SK-N-SH treated with all-trans-retinoic acid at 6 μM for 48 hours (cell line): ENCODE results near the gene STARD3.

Experiments used
- ATAC-seq: fragments of 200-7000 bp; cut with Tn5 transposase; 3 replicates; pipeline ENCODE4 v1.9.1; 2020; ENCODE audit warnings: mild to moderate bottlenecking, moderate library complexity
- ARNTL ChIP-seq: fragments of 450-650 bp; formaldehyde crosslinking; IDR thresholded peaks from 2 replicates; pipeline ENCODE4 v1.5.0; 2020; ENCODE audit warnings: low read depth, mild to moderate bottlenecking, moderate library complexity, borderline replicate concordance
- BACH2 ChIP-seq: fragments of 250-450 bp; sonication (Bioruptor Pico); IDR thresholded peaks from 2 replicates; pipeline ENCODE4 v1.9.0; 2021; ENCODE audit warnings: mild to moderate bottlenecking, borderline replicate concordance
- CSDC2 ChIP-seq: fragments of 250-450 bp; sonication (Bioruptor Pico); IDR thresholded peaks from 2 replicates; pipeline ENCODE4 v1.5.0; 2020; ENCODE audit warnings: mild to moderate bottlenecking, moderate library complexity
- GLIS3 ChIP-seq: fragments of 250-450 bp; sonication (Bioruptor Pico); IDR thresholded peaks from 2 replicates; pipeline ENCODE4 v1.5.0; 2020; ENCODE audit warnings: mild to moderate bottlenecking, moderate library complexity
- ISL1 ChIP-seq: fragments of 250-450 bp; sonication (Bioruptor Pico); IDR thresholded peaks from 2 replicates; pipeline ENCODE4 v2.1.2; 2022; ENCODE audit warnings: mild to moderate bottlenecking, moderate library complexity
- OSR1 ChIP-seq: fragments of 250-450 bp; sonication (Bioruptor Pico); IDR thresholded peaks from 2 replicates; pipeline ENCODE4 v1.8.0; 2022; ENCODE audit warnings: moderate library complexity, mild to moderate bottlenecking, inconsistent platforms
- PPARA ChIP-seq: fragments of 250-450 bp; sonication (Bioruptor Pico); IDR thresholded peaks from 2 replicates; pipeline ENCODE4 v1.5.0; 2020; ENCODE audit warnings: mild to moderate bottlenecking, borderline replicate concordance
- SNAI2 ChIP-seq: fragments of 250-450 bp; sonication (Bioruptor Pico); IDR thresholded peaks from 2 replicates; pipeline ENCODE4 v1.5.0; 2020; ENCODE audit warnings: mild to moderate bottlenecking, moderate library complexity
- TCF4 ChIP-seq: fragments of 250-450 bp; sonication (Bioruptor Pico); IDR thresholded peaks from 2 replicates; pipeline ENCODE4 v1.8.0; 2021; ENCODE audit warnings: mild to moderate bottlenecking, moderate library complexity, borderline replicate concordance
- TOX ChIP-seq: fragments of 250-450 bp; sonication (Bioruptor Pico); IDR thresholded peaks from 2 replicates; pipeline ENCODE4 v1.8.0; 2021; ENCODE audit warnings: mild to moderate bottlenecking, moderate library complexity, borderline replicate concordance
- ZC3H10 ChIP-seq: fragments of 250-450 bp; sonication (Bioruptor Pico); IDR thresholded peaks from 2 replicates; pipeline ENCODE4 v1.5.1; 2021; ENCODE audit warnings: mild to moderate bottlenecking, moderate library complexity
- ZFP3 ChIP-seq: fragments of 250-450 bp; sonication (Bioruptor Pico); IDR thresholded peaks from 2 replicates; pipeline ENCODE4 v1.5.0; 2020; ENCODE audit warnings: mild to moderate bottlenecking, moderate library complexity
- ZFP30 ChIP-seq: fragments of 450-650 bp; formaldehyde crosslinking; IDR thresholded peaks from 2 replicates; pipeline ENCODE4 v1.5.0; 2022; ENCODE audit warnings: mild to moderate bottlenecking, moderate library complexity
- ZNF565 ChIP-seq: fragments of 450-650 bp; formaldehyde crosslinking; conservative IDR thresholded peaks from 2 replicates; pipeline ENCODE4 v1.5.0; 2020; ENCODE audit warnings: low read depth, mild to moderate bottlenecking, moderate library complexity
- ZNF70 ChIP-seq: fragments of 450-650 bp; formaldehyde crosslinking; IDR thresholded peaks from 2 replicates; pipeline ENCODE4 v1.5.0; 2020; ENCODE audit warnings: mild to moderate bottlenecking, moderate library complexity
- ZNF8 ChIP-seq: fragments of 450-650 bp; formaldehyde crosslinking; IDR thresholded peaks from 2 replicates; pipeline ENCODE4 v1.5.0; 2020; ENCODE audit warnings: mild to moderate bottlenecking, moderate library complexity
- TF ChIP-seq, protein P1 (sequence below): fragments of 250-450 bp; sonication (Bioruptor Pico); IDR thresholded peaks from 2 replicates; pipeline ENCODE4 v1.8.0; 2021; ENCODE audit warnings: low read depth, mild to moderate bottlenecking, moderate library complexity, borderline replicate concordance
- TF ChIP-seq, protein P2 (sequence below): fragments of 250-450 bp; sonication (Bioruptor Pico); IDR thresholded peaks from 2 replicates; pipeline ENCODE4 v1.5.0; 2020; ENCODE audit warnings: mild to moderate bottlenecking, moderate library complexity
- TF ChIP-seq, protein P3 (sequence below): fragments of 250-450 bp; sonication (Bioruptor Pico); IDR thresholded peaks from 2 replicates; pipeline ENCODE4 v1.5.1; 2021; ENCODE audit warnings: mild to moderate bottlenecking, moderate library complexity
- TF ChIP-seq, protein P4 (sequence below): fragments of 250-450 bp; sonication (Bioruptor Pico); IDR thresholded peaks from 2 replicates; pipeline ENCODE4 v1.8.0; 2020; ENCODE audit warnings: mild to moderate bottlenecking, moderate library complexity, borderline replicate concordance
- TF ChIP-seq, protein P5 (sequence below): fragments of 250-450 bp; sonication (Bioruptor Pico); IDR thresholded peaks from 2 replicates; pipeline ENCODE4 v1.5.1; 2020; ENCODE audit warnings: low read depth, mild to moderate bottlenecking, moderate library complexity

The STARD3 gene

DNA sequence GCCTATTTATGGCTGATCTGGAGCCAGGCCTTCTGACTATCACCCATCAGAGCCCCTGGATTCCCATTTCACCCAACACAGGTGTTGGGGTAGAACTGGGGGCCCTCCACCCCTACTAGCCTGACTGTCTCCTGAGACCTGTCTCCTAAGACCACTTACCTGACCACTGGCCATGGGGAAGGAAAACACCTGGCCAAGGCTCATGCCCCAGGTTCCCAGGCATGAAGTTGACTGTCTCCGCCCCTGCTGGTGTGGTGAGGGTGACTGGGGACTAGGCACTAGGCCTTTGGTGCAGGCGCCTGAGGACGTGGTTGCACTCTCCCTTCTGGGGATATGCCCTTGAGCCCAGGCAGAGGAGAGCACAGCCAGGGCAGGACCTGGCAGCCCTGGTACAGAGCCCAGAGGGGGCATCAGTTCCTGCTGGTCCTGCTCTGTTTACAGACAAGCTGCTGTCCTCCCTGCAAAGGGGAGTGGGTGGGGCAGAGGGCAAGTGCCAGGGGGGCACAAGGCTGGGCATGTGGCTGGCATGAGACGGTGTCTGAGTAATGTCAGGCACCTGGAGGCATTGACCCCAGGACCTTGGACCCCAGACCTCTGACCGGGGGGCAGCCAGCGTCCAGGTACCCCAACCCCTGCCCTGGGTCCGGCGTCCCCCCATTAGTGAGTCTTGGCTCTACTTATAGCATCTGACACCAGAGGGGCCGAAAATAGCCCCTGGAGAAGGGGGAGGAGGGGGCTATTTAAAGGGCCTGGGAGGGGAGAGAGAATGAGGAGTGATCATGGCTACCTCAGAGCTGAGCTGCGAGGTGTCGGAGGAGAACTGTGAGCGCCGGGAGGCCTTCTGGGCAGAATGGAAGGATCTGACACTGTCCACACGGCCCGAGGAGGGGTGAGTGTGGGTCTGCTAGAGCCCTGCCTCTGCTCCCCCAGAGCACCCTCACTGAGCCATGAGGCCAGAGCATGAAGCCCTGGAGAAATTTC lies 27.9 kb downstream of the STARD3 start, which contains the start of gene TCAP:
TSS of gene TCAP (plus strand) at position 769 of the 981 bp plus-strand sequence. CDS start at position 780, 11 bp downstream.
- TF ChIP-seq, protein P1, sequence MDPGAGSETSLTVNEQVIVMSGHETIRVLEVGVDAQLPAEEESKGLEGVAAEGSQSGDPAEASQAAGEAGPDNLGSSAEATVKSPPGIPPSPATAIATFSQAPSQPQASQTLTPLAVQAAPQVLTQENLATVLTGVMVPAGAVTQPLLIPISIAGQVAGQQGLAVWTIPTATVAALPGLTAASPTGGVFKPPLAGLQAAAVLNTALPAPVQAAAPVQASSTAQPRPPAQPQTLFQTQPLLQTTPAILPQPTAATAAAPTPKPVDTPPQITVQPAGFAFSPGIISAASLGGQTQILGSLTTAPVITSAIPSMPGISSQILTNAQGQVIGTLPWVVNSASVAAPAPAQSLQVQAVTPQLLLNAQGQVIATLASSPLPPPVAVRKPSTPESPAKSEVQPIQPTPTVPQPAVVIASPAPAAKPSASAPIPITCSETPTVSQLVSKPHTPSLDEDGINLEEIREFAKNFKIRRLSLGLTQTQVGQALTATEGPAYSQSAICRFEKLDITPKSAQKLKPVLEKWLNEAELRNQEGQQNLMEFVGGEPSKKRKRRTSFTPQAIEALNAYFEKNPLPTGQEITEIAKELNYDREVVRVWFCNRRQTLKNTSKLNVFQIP: no peak
- TF ChIP-seq BACH2 (no peak), ARNTL (CRISPR knock-in tag) (no peak), GLIS3 (CRISPR knock-in tag) (no peak), SNAI2 (CRISPR knock-in tag) (no peak), TCF4 (no peak), PPARA (CRISPR knock-in tag) (no peak), ZFP30 (no peak), ZC3H10 (CRISPR knock-in tag) (no peak), CSDC2 (no peak), ZNF70 (CRISPR knock-in tag) (no peak)
- TF ChIP-seq, protein P2, sequence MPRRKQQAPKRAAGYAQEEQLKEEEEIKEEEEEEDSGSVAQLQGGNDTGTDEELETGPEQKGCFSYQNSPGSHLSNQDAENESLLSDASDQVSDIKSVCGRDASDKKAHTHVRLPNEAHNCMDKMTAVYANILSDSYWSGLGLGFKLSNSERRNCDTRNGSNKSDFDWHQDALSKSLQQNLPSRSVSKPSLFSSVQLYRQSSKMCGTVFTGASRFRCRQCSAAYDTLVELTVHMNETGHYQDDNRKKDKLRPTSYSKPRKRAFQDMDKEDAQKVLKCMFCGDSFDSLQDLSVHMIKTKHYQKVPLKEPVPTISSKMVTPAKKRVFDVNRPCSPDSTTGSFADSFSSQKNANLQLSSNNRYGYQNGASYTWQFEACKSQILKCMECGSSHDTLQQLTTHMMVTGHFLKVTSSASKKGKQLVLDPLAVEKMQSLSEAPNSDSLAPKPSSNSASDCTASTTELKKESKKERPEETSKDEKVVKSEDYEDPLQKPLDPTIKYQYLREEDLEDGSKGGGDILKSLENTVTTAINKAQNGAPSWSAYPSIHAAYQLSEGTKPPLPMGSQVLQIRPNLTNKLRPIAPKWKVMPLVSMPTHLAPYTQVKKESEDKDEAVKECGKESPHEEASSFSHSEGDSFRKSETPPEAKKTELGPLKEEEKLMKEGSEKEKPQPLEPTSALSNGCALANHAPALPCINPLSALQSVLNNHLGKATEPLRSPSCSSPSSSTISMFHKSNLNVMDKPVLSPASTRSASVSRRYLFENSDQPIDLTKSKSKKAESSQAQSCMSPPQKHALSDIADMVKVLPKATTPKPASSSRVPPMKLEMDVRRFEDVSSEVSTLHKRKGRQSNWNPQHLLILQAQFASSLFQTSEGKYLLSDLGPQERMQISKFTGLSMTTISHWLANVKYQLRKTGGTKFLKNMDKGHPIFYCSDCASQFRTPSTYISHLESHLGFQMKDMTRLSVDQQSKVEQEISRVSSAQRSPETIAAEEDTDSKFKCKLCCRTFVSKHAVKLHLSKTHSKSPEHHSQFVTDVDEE (CRISPR knock-in tag): no peak
- TF ChIP-seq, protein P3, sequence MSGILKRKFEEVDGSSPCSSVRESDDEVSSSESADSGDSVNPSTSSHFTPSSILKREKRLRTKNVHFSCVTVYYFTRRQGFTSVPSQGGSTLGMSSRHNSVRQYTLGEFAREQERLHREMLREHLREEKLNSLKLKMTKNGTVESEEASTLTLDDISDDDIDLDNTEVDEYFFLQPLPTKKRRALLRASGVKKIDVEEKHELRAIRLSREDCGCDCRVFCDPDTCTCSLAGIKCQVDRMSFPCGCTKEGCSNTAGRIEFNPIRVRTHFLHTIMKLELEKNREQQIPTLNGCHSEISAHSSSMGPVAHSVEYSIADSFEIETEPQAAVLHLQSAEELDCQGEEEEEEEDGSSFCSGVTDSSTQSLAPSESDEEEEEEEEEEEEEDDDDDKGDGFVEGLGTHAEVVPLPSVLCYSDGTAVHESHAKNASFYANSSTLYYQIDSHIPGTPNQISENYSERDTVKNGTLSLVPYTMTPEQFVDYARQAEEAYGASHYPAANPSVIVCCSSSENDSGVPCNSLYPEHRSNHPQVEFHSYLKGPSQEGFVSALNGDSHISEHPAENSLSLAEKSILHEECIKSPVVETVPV (CRISPR knock-in tag): no peak
- ATAC-seq: no peak

DNA sequence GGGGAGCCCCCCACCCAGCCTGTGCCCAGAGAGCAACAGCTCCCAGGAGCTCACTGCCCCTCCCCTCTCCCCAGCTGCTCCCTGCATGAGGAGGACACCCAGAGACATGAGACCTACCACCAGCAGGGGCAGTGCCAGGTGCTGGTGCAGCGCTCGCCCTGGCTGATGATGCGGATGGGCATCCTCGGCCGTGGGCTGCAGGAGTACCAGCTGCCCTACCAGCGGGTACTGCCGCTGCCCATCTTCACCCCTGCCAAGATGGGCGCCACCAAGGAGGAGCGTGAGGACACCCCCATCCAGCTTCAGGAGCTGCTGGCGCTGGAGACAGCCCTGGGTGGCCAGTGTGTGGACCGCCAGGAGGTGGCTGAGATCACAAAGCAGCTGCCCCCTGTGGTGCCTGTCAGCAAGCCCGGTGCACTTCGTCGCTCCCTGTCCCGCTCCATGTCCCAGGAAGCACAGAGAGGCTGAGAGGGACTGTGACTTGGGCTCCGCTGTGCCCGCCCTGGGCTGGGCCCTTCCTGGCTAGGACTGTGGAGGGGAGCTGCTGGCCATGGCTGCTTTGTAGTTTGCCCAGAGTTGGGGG lies 28.8 kb downstream of the STARD3 start:
- peak; percentile 50 for ATAC-seq
- TF ChIP-seq, protein P4, sequence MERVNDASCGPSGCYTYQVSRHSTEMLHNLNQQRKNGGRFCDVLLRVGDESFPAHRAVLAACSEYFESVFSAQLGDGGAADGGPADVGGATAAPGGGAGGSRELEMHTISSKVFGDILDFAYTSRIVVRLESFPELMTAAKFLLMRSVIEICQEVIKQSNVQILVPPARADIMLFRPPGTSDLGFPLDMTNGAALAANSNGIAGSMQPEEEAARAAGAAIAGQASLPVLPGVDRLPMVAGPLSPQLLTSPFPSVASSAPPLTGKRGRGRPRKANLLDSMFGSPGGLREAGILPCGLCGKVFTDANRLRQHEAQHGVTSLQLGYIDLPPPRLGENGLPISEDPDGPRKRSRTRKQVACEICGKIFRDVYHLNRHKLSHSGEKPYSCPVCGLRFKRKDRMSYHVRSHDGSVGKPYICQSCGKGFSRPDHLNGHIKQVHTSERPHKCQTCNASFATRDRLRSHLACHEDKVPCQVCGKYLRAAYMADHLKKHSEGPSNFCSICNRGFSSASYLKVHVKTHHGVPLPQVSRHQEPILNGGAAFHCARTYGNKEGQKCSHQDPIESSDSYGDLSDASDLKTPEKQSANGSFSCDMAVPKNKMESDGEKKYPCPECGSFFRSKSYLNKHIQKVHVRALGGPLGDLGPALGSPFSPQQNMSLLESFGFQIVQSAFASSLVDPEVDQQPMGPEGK (CRISPR knock-in tag): no peak
- no peak for TF ChIP-seq OSR1 (CRISPR knock-in tag)
- no peak for TF ChIP-seq ZFP30
- TF ChIP-seq, protein P5, sequence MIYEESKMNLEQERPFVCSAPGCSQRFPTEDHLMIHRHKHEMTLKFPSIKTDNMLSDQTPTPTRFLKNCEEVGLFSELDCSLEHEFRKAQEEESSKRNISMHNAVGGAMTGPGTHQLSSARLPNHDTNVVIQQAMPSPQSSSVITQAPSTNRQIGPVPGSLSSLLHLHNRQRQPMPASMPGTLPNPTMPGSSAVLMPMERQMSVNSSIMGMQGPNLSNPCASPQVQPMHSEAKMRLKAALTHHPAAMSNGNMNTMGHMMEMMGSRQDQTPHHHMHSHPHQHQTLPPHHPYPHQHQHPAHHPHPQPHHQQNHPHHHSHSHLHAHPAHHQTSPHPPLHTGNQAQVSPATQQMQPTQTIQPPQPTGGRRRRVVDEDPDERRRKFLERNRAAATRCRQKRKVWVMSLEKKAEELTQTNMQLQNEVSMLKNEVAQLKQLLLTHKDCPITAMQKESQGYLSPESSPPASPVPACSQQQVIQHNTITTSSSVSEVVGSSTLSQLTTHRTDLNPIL (CRISPR knock-in tag): no peak
- TF ChIP-seq, protein P3 (CRISPR knock-in tag): no peak
- TF ChIP-seq ZNF565 (CRISPR knock-in tag): no peak
- no peak for TF ChIP-seq ZNF8 (CRISPR knock-in tag)
- no peak for TF ChIP-seq BACH2
- TF ChIP-seq ARNTL (CRISPR knock-in tag): no peak
- TF ChIP-seq, protein P2 (CRISPR knock-in tag): no peak
- no peak for TF ChIP-seq ZNF70 (CRISPR knock-in tag)
- TF ChIP-seq TOX (CRISPR knock-in tag): no peak
- no peak for TF ChIP-seq ZFP3
- no peak for TF ChIP-seq SNAI2 (CRISPR knock-in tag)
- TF ChIP-seq TCF4: no peak
- TF ChIP-seq ISL1: no peak
- TF ChIP-seq, protein P1: no peak
- no peak for TF ChIP-seq GLIS3 (CRISPR knock-in tag)
- no peak for TF ChIP-seq CSDC2
